ENCODE results near the gene CLEC4A. TPM values are rescaled to one million over a fixed set of nuclear protein-coding genes. Genes with fewer than 3 reads are reported as not detected.
"Not testable (repeated sequence)": the region's sequence is repeated elsewhere in the genome, so short reads cannot be mapped to it uniquely, and the experiment has no call there.

The CLEC4A gene
- total RNA-seq, 1 donor from 2014 or later, result 28.8 TPM

DNA sequence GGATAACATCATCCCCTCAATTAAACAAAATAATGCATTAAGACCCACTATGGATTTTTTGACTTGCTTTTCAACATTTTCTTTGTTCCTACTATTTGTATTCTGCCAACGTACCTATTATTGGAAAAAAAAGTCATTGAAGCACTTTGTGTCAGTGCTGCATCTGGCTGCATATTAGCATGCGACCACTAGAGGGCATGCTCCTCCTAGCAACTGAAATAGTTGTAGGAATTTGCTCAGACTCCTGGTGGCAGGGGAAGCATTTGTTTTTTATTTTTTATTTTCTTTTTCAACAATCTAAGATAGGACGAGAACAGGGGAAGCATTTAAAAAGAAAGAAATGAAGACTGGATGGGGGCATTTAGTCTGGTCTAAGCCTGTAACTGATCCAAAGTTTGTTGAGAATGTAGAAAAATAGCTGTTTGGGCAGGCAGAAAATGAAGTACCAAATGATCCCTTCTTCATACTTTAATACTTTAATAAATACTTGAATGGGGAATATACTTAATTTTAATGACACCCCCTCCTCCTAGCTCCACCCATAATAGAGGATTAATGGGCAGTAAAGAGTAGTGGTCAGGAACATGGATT lies 14.5 kb upstream of the CLEC4A start:
- intact Hi-C loops (cut with DNase I), result loop anchor here (2.0 kb wide), 1 partner anchor 122 kb away; no protein-coding TSS in a partner anchor
- Histone ChIP-seq H3K4me3 (no peak overlapping the region), H3K4me1 (no peaks in the 10 kb centered on the region), H3K9me3 (peaks cover 0 to 3% of the 10 kb centered on the region in 2 donors), H3K27me3 (no peaks in the 10 kb centered on the region), H3K36me3 (peaks cover 0 to 8% of the 10 kb centered on the region in 2 donors), H3K27ac (no peak overlapping the region)
- peak in 1 of 2 donors; percentile 82 for DNase-seq (ENCODE audit: low spot score in 2 of 2)
- TF ChIP-seq, protein P1, sequence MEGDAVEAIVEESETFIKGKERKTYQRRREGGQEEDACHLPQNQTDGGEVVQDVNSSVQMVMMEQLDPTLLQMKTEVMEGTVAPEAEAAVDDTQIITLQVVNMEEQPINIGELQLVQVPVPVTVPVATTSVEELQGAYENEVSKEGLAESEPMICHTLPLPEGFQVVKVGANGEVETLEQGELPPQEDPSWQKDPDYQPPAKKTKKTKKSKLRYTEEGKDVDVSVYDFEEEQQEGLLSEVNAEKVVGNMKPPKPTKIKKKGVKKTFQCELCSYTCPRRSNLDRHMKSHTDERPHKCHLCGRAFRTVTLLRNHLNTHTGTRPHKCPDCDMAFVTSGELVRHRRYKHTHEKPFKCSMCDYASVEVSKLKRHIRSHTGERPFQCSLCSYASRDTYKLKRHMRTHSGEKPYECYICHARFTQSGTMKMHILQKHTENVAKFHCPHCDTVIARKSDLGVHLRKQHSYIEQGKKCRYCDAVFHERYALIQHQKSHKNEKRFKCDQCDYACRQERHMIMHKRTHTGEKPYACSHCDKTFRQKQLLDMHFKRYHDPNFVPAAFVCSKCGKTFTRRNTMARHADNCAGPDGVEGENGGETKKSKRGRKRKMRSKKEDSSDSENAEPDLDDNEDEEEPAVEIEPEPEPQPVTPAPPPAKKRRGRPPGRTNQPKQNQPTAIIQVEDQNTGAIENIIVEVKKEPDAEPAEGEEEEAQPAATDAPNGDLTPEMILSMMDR (IDR thresholded peaks at IDR 0.05), result peak; percentile 74 to 94 (median 94)

GRCh38 chr12:8113117-8113516 lies 10.3 kb upstream of the CLEC4A start:
- H3K4me3 ChIP-seq; H3K4me1 ChIP-seq; H3K36me3 ChIP-seq; intact Hi-C loops (cut with DNase I); H3K27me3 ChIP-seq; H3K27ac ChIP-seq; DNase-seq (ENCODE audit: low spot score in 2 of 2); H3K9me3 ChIP-seq: not testable (repeated sequence)

DNA sequence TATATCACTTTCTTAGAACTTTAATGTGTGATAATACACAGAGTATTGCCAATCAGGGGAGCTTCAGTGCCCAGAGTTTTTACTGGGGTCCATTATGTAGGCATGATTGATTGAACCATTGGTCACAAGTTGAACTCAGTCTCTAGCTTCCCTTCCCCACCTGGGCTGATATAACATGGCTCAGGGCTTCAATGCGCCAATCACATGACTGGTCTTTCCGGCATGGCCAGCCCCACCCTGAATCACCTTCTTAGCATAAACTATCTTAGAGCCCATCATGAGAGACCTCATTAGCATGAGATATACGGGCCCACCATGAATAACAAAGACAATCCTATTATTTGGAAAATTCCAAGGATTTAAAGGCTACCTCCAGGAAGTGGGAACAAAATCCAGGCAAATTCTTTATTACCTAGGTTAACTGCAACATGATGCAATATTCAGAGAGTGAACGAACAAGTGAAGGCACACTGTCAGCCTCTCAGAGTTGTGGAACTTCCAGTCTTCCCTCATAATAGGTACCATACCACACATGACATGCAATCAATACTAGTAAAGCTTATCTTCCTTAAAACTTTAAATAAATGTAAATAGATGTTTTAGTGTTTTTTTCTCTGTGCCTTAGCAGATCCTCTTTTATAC lies 3.2 kb upstream of the CLEC4A start:
- Histone ChIP-seq H3K27me3 (no peaks in the 10 kb centered on the region), H3K27ac (no peak overlapping the region), H3K4me3 (no peak overlapping the region), H3K36me3 (peaks cover 4 to 6% of the 10 kb centered on the region in 2 donors), H3K4me1 (no peaks in the 10 kb centered on the region), H3K9me3 (no peaks in the 10 kb centered on the region)
- intact Hi-C loops (cut with DNase I), result no loop called here
- TF ChIP-seq, protein P1 (IDR thresholded peaks at IDR 0.05), result no peak
- DNase-seq (ENCODE audit: low spot score in 2 of 2), result no peak

DNA sequence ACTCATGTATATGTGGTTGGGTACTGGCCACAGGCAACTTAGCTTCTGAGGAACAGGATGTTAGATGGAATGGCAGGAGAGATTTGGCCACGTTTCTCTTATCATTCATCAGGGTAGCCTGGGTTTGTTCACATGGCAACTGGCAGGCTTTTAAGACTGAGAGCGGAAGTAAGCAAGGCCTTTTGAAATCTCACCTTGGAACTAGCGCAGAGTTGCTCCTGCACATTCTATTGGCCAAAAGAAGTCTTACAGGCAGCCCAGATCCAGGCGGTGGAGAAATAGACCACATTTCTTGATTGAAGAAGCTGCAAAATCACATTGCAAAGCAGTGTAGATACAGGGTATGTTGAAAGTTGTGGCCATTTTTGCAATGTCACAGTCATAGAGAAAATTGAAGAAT lies 3.7 kb downstream of the CLEC4A start:
- peaks cover 0 to 7% of the 10 kb centered on the region in 2 donors for H3K36me3 ChIP-seq
- DNase-seq (ENCODE audit: low spot score in 2 of 2), result no peak
- no peak overlapping the region for H3K27ac ChIP-seq
- no peaks in the 10 kb centered on the region for H3K27me3 ChIP-seq
- intact Hi-C loops (cut with DNase I), result no loop called here
- no peaks in the 10 kb centered on the region for H3K9me3 ChIP-seq
- H3K4me3 ChIP-seq, result no peak overlapping the region
- TF ChIP-seq, protein P1 (IDR thresholded peaks at IDR 0.05), result no peak
- no peaks in the 10 kb centered on the region for H3K4me1 ChIP-seq

DNA sequence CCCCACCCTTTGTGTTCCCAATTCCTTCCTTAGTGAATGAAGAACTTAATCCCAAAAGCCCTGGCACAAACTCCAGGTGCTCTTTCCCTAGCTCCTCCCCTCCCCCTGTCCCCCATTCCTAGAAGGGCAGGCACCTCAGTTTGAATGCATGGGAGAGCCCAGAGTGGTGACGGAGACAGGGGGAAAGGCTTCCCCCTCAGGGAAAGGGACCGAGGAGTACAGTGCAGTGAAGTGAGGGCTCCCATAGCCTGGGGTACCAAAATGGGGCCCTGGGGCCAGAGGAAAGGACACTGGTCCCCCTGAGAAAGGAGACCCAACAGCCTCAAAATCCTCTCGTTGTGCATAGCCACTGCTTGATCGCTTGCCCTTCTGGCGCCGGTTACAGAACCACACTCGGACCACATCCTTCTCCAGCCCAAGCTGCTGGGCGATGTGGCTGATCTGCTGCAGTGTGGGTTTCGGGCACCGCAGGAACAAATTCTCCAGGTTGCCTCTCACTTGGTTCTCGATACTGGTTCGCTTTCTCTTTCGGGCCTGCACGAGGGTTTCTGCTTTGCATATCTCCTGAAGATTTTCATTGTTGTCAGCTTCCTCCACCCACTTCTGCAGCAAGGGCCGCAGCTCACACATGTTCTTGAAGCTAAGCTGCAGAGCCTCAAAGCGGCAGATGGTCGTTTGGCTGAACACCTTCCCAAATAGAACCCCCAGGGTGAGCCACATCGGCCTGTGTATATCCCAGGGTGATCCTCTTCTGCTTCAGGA lies 10.4 kb downstream of the CLEC4A start:
- H3K4me3 ChIP-seq; H3K4me1 ChIP-seq; intact Hi-C loops (cut with DNase I); H3K27ac ChIP-seq; H3K9me3 ChIP-seq; H3K27me3 ChIP-seq; DNase-seq (ENCODE audit: low spot score in 2 of 2): not testable (repeated sequence)
- peaks cover 6 to 32% of the 10 kb centered on the region in 2 donors for H3K36me3 ChIP-seq

- peaks cover 6 to 26% of the 10 kb centered on the region in 2 donors for H3K36me3 ChIP-seq
- H3K4me1 ChIP-seq; intact Hi-C loops (cut with DNase I): not testable (repeated sequence)
These were observed 11.0 kb downstream of the CLEC4A start for GRCh38 chr12:8134398-8134930.

GRCh38 chr12:8141647-8142046 lies 18.2 kb downstream of the CLEC4A start:
- intact Hi-C loops (cut with DNase I); H3K27me3 ChIP-seq; H3K4me1 ChIP-seq; DNase-seq (ENCODE audit: low spot score in 2 of 2); H3K27ac ChIP-seq; H3K9me3 ChIP-seq; H3K4me3 ChIP-seq: not testable (repeated sequence)
- peaks cover 6 to 23% of the 10 kb centered on the region in 2 donors for H3K36me3 ChIP-seq

More at GRCh38 chr12:8134398-8134930, 11.0 kb downstream of the CLEC4A start:
- not testable (repeated sequence) for H3K27me3 ChIP-seq; H3K4me3 ChIP-seq; H3K27ac ChIP-seq; DNase-seq (ENCODE audit: low spot score in 2 of 2); H3K9me3 ChIP-seq
